ENCODE data around the gene RCC1. TPM values are rescaled to one million over a fixed set of nuclear protein-coding genes. Genes with fewer than 3 reads are reported as not detected.
"Not testable (repeated sequence)": the region's sequence is repeated elsewhere in the genome, so short reads cannot be mapped to it uniquely, and the experiment has no call there.

RCC1 gene, protein sequence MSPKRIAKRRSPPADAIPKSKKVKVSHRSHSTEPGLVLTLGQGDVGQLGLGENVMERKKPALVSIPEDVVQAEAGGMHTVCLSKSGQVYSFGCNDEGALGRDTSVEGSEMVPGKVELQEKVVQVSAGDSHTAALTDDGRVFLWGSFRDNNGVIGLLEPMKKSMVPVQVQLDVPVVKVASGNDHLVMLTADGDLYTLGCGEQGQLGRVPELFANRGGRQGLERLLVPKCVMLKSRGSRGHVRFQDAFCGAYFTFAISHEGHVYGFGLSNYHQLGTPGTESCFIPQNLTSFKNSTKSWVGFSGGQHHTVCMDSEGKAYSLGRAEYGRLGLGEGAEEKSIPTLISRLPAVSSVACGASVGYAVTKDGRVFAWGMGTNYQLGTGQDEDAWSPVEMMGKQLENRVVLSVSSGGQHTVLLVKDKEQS
- polyA plus RNA-seq (ENCODE audit: insufficient read length in 3 of 3), result 10 to 100 TPM; 34.6 to 40.2 (median 39.7) TPM
- long read RNA-seq, donor 1, partial matches to known transcripts, result 0 of 3 reads
- long read RNA-seq, donor 1, other reads (novel, unspliced or antisense), result 0 of 3 reads
- long read RNA-seq, donor 2, transcript RCC1-202 (10 exons, 2,424 nt), result major isoform, 12 of 24 reads
- long read RNA-seq, donor 2, partial matches to known transcripts, result 11 of 24 reads
- long read RNA-seq, donor 2, other reads (novel, unspliced or antisense), result 0 of 24 reads
- long read RNA-seq, donor 3, partial matches to known transcripts, result 5 of 8 reads
- long read RNA-seq, donor 3, other reads (novel, unspliced or antisense), result 0 of 8 reads
- long read RNA-seq, donor 4, transcript RCC1-202 (10 exons, 2,424 nt), result major isoform, 5 of 8 reads
- long read RNA-seq, donor 4, partial matches to known transcripts, result 0 of 8 reads
- long read RNA-seq, donor 4, other reads (novel, unspliced or antisense), result 0 of 8 reads
- long read RNA-seq, donor 5, partial matches to known transcripts, result 8 of 10 reads
- long read RNA-seq, donor 5, other reads (novel, unspliced or antisense), result 0 of 10 reads
- long read RNA-seq, donor 6, partial matches to known transcripts, result 0 of 2 reads
- long read RNA-seq, donor 6, other reads (novel, unspliced or antisense), result 0 of 2 reads
- long read RNA-seq, donor 7, partial matches to known transcripts, result 10 of 15 reads
- long read RNA-seq, donor 7, other reads (novel, unspliced or antisense), result 0 of 15 reads
- long read RNA-seq, donor 8, partial matches to known transcripts, result 0 of 1 reads
- long read RNA-seq, donor 8, other reads (novel, unspliced or antisense), result 0 of 1 reads
- long read RNA-seq, donor 9, partial matches to known transcripts, result 59 of 69 reads
- long read RNA-seq, donor 9, other reads (novel, unspliced or antisense), result 5 of 69 reads
- long read RNA-seq, donor 10, partial matches to known transcripts, result 0 of 1 reads
- long read RNA-seq, donor 10, other reads (novel, unspliced or antisense), result 0 of 1 reads
- long read RNA-seq, donor 11, partial matches to known transcripts, result 0 of 2 reads
- long read RNA-seq, donor 11, other reads (novel, unspliced or antisense), result 0 of 2 reads
- long read RNA-seq, donor 12, transcript RCC1-202 (10 exons, 2,424 nt), result major isoform, 7 of 28 reads
- long read RNA-seq, donor 12, partial matches to known transcripts, result 14 of 28 reads
- long read RNA-seq, donor 12, other reads (novel, unspliced or antisense), result 6 of 28 reads
- long read RNA-seq, donor 13, partial matches to known transcripts, result 26 of 26 reads
- long read RNA-seq, donor 13, other reads (novel, unspliced or antisense), result 0 of 26 reads
- long read RNA-seq, donor 14, result 0 reads
- long read RNA-seq, donor 15, partial matches to known transcripts, result 18 of 28 reads
- long read RNA-seq, donor 15, other reads (novel, unspliced or antisense), result 5 of 28 reads
- long read RNA-seq, donor 16, partial matches to known transcripts, result 13 of 18 reads
- long read RNA-seq, donor 16, other reads (novel, unspliced or antisense), result 0 of 18 reads

- DNase-seq, result peak; percentile 99
These were observed at the start of gene RCC1 for GRCh38 chr1:28505406-28506187. TSS of gene RCC1 (plus strand) at chr1:28506043. CDS start at chr1:28529867, 23,824 bp downstream.

- no peak for DNase-seq
These were observed 49.8 kb upstream of the RCC1 start for GRCh38 chr1:28456078-28456477.

DNA sequence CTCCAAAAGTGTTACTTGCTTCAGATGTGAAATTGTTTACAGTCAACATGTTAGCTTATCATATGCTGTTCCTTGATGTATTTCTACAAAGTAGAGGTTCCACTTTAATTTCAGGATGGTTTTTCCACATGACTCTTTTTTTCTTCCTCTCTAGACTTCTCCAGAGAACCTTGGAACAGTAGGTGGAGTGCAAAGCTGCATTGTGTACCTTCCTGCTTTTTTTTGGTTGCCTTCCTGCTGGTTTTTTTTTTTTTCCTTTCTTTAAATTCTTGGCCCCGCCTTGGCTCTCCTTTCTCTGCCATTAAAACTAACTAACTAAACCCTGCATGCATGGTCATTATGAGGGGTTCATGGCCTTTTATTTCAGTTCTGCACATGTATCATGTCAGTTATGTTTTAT lies 48.2 kb upstream of the RCC1 start:
- no peak for DNase-seq

GRCh38 chr1:28458237-28459228 lies 47.3 kb upstream of the RCC1 start:
- no peak for DNase-seq

DNA sequence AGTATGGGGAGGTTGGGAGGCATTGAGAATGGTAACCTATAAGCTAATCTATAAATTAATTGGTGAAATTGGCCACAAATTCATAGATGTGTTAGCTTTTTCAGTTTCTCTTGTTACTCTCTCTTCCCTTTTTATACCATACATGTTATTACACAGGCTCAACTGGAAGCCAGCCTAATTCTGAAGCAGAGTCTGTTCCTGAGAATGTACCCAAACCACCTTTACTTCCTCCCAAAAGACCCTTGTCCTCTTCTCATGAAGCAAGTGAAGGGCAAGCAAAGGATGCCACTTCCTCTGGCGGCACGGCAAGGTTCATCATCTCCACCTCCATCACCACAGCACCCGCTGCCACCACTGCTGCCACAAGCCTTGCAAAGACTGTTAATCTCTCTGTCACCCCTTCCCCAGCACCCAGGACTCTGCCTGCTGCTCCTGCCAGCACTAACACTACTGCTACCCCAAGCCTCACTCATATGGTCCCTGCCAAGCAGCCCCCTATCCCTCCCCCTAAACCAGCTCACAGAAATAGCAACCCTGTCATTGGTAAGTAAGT lies 39.5 kb upstream of the RCC1 start:
- DNase-seq, result no peak

- no peak for DNase-seq
These were observed 35.7 kb upstream of the RCC1 start for GRCh38 chr1:28470146-28470545.

DNA sequence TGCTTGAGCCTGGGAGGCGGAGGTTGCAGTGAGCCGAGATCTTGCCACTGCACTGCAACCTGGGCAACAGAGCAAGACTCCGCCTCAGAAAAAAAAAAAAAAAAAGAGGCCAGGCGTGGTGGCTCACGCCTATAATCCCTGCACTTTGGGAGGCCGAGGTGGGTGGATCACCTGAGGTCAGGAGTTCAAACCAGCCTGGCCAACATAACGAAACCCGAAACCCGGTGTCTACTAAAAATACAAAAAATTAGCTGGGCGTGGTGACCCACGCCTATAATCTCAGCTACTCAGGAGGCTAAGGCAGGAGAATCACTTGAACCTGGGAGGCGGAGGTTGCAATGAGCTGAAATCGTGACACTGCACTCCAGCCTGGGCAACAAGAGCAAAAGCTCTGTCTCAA lies 26.3 kb upstream of the RCC1 start:
- DNase-seq, result not testable (repeated sequence)

DNA sequence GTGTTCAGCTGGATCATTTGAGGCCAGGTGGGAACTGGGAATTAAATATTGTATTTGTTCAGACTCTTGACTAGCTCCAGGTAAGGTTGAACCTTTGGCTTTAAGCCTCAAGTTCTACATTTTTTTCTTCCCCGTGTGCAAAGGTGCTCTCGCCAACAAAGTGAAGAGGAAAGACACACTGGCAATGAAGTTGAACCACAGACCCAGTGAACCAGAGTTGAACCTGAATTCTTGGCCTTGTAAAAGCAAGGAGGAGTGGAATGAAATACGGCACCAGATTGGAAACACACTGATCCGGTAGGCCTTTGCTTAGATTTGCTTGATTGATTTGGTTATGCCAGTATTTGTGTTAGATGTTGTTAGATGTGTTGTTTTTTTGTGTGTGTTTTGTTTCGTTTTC lies 25.5 kb upstream of the RCC1 start:
- DNase-seq, result peak; percentile 69

GRCh38 chr1:28482138-28482537 lies 23.7 kb upstream of the RCC1 start:
- no peak for DNase-seq

DNA sequence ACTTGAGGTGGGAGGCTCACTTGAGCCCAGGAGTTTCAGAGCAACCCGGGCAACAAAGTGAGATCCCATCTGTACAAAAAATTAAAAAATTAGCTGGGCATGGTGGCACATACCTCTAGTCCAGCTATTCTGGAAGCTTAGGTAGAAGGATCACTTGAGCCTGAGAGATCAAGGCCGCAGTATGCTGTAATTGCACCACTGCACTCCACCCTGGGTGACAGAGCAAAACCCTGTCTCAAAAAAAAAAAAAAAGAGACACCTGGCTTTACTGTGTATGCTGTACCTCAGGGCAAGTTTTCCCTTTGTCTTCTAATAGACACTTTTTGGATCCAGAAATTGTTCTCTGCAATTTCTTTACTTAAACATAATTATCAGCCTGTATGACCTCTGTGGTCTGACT lies 23.1 kb upstream of the RCC1 start:
- no peak for DNase-seq

DNA sequence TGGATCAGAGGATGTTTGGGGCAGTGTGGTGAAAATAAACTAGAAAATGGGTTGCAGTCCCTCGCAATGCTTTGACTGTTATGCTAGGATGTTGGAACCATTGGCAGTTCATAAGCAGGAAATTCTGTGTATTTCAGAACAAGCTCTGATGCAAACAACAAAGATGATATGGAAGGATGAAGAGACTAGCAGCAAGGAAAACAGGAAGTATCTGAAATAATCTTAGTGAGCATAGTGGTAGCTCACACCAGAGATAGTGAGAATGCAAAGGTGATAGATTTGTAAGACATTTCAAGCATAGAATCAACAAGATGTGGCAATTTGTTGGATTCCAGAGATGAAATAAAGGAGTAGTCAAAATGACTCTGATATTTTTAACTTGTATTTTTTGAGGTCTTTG lies 11.1 kb upstream of the RCC1 start:
- DNase-seq, result no peak

DNA sequence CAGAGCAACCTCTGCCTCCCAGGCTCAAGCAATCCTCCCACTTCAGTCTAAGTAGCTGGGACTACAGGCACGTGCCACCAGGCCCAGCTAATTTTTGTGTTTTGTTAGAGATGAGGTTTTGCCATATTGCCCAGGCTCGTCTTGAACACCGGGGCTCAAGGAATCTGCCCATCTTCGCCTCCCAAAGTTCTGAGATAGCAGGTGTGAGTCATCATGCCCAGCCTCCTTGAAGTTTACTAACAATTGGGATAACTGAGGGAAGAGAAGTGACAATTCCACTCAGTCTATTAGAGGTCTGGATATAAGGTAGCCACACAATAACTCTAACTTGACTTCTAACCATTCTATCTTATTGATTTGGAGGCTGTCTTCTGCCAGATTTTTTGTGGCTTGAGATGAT lies 6.3 kb upstream of the RCC1 start:
- DNase-seq, result no peak

- DNase-seq, result no peak
These were observed 3.9 kb upstream of the RCC1 start for GRCh38 chr1:28501925-28502324.

DNA sequence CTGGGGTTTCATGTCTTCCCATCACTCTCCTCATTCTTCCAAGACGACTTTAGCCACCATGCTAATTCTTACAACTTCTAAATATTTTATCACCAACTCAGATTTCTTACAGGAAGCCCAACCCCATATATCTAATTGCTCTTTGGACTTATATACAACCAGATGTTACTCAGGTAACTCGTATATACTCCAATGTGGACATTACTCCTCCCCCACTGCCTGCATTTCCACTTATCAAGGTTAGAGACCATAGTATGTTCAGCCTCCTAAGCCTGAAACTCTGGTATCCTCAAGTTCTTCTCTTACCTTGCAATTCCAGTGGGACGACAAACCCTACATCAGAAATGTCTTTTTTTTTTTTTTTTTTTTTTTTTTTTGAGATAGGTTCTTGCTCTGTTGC lies 2.7 kb upstream of the RCC1 start:
- DNase-seq, result no peak

DNA sequence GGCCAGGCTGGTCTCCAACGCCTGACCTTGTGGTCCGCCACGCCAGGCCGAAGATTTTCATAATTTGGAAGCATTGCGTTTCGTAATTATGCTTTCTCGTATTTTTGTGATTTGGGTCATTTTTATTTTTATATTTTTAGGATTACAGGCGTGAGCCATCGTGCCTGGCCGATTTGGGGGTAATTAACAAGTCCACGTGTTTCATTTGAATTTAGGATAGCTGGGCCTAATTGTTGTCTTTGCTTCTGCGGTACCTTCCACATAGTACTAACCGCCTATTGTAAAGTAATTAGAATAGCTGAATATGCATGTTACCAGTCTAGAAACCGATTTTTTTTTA lies 1.0 kb downstream of the RCC1 start:
- DNase-seq, result no peak

DNA sequence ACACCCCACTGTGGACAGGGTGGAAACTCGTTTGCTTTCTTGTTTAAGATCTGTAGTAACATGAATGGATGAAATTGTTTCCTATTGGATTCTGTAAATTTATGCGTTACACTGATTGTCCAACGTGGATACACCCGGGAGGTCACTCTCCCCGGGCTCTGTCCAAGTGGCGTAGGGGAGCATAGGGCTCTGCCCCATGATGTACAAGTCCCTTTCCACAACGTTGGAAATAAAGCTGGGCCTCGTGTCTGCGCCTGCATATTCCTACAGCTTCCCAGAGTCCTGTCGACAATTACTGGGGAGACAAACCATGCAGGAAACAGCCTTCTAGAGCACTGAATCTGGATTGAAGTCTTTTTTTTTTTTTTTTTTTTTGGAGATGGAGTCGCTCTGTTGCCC lies 1.4 kb downstream of the RCC1 start:
- no peak for DNase-seq

GRCh38 chr1:28507646-28508434 lies 2.0 kb downstream of the RCC1 start:
- DNase-seq, result no peak

GRCh38 chr1:28508435-28508754 lies 2.6 kb downstream of the RCC1 start:
- no peak for DNase-seq
